HEK293 (cell line): Measurements from ENCODE around the gene CEP57L1.

Experiments
- CTCF ChIP-seq: fragments of 450-650 bp; formaldehyde crosslinking; IDR thresholded peaks from 2 replicates; pipeline ENCODE4 v1.5.1; 2016; ENCODE audit warnings: missing biosample characterization, missing genetic modification characterization
- ZFP37 ChIP-seq: fragments of 450-650 bp; formaldehyde crosslinking; IDR thresholded peaks from 2 replicates; pipeline ENCODE4 v1.5.1; 2016; ENCODE audit warnings: missing biosample characterization, missing genetic modification characterization
- ZNF513 ChIP-seq: fragments of 450-650 bp; IDR thresholded peaks from 2 replicates; pipeline ENCODE4 v1.5.1; 2018; ENCODE audit warnings: missing biosample characterization, missing genetic modification characterization
- ZNF670 ChIP-seq: fragments of 450-650 bp; formaldehyde crosslinking; IDR thresholded peaks from 2 replicates; pipeline ENCODE4 v1.5.1; 2016; ENCODE audit warnings: missing biosample characterization, missing genetic modification characterization, low read depth

GRCh38 chr6:109170333-109170732 is 75.0 kb downstream of the CEP57L1 start:
- TF ChIP-seq ZNF513 (tag by site-specific recombination) (no peak), ZFP37 (tag by site-specific recombination) (no peak), ZNF670 (tag by site-specific recombination) (no peak), CTCF (tag by site-specific recombination) (no peak)
